Mesenteric fat pad (tissue), 1 donor: ENCODE data around the gene CDC34. TPM values are rescaled to one million over a fixed set of nuclear protein-coding genes. Genes with fewer than 3 reads are reported as not detected.

Source experiments
- DNase-seq: peaks from one replicate; pipeline ENCODE4 v3.0.0-alpha.2; 2020; ENCODE audit warnings: low spot score
- total RNA-seq: library from RNA; stranded (reverse); fragmentation: NEBNext Ultra II Directional; extraction: Animal tissue kit (Norgen Biotek cat#: 25700); gene quantifications from one replicate; pipeline ENCODE4 v1.2.1, GENCODE V29; 2021
- donor health status: DM: yes; HTN: yes; CAD: no.

The CDC34 gene
- total RNA-seq, 1 donor from 2014 or later: 53.7 TPM

DNA sequence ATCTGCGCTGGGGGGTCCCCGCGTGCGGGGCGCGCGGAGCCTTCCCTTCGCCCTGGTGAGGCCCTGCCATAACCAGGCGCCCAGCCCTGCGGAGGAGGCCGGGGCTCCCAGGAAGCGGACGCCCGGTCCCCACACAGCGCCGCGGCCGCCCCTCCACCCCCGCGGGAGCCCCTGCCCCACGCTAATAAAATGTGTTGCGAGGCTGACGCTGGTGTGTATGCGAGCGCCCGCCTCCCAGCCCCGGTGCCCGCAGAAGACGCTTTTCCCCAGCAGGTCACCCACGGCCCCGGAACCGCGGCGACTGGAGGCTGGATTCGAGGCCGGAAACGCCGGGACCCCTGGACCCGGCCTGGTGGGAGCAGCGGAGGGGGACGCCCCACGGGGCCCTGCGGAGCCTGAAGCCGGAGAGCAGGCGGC is 12.1 kb upstream of the CDC34 start:
- DNase-seq: no peak

DNA sequence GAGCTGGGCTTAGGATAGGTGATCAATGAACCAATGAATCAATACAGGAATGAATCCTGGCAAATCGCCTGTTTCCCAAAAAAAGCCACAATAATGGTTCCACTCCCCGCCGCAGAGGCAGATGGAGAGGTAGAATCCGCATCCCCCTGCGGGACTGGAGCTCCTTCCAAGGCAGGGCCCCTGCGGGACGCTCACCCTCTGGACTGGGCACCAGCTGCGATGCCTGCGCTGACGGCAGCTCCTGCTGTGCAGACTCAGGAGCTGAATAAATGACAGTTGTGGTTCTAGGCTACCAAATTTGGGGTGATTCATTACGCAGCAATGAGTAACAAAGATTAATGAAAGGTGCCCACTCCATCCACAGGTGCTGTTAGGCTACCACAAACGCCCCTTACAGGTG is 8.8 kb upstream of the CDC34 start:
- no peak for DNase-seq

DNA sequence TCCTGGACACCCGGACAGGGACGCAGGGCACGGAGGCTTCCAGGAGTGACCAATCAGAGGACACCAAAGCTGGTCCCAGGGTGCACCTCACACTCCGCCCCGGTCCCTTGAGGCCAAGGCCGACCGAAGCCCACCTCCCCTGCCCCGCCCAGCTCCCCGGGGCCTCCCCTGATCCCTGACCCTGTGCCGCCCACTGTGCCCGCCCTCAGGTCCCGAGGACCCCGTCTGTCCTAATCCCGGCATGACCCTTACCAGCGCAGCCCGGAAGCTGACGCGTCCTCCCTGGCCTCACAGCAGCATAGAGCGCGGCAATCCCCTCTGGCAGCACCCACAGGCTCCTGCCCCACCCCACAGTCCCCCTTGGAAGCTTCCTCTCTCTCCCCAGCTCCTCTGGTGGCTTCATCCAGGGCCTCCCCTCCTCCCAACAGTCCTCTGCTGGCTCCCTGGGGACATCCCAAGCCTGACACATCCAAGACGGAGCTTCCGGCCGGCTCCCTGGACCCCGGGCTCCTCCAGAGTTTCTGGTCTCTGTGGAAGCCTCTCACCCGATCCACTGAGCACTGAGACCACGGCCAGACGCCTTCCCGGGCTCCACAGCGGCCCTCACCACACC is 7.4 kb upstream of the CDC34 start:
- no peak for DNase-seq

DNA sequence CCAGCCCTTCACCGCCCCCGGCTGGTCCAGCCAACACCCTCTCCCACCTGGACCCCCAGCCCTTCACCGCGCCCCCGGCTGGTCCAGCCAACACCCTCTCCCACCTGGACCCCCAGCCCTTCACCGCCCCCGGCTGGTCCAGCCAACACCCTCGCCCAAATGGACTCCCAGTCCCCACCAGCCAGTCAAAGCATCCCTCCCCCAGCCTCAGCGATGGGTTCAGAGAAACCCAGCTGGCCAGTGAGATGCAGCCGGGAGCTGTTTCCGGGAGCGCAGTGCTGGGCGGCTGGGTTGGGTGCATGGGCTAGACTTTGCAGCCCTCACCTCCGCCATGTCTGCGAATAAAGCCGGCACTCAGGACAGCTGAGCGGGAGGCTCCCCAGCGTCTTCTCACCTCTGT is 6.5 kb upstream of the CDC34 start:
- no peak for DNase-seq

DNA sequence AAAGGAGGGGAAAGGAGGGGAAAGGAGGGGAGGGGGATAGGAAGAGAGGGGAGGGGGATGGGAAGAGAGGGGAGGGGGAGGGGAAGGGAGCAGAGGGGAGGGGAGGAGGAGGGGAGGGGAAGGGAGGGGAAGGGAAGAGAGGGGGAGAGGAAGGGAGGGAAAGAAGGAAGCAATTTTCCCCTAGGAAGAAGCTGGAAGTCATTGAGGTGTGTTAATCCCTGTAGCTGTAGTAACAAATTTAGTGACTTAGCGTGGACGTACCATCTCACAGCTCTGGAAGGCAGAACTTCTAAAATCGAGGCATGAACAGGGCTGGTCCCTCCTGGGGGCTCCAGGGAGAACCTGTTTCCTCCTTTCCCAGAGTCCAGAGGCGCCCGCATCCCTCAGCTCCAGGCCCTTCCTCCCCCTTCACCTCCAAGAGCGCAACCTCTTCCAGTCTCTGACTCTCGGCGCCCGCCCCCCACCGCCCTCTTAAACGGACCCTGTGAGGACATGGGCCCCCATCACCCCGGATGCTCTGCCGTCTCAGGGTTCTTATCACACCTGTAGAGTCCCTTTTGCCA is 5.6 kb upstream of the CDC34 start:
- DNase-seq: no peak

DNA sequence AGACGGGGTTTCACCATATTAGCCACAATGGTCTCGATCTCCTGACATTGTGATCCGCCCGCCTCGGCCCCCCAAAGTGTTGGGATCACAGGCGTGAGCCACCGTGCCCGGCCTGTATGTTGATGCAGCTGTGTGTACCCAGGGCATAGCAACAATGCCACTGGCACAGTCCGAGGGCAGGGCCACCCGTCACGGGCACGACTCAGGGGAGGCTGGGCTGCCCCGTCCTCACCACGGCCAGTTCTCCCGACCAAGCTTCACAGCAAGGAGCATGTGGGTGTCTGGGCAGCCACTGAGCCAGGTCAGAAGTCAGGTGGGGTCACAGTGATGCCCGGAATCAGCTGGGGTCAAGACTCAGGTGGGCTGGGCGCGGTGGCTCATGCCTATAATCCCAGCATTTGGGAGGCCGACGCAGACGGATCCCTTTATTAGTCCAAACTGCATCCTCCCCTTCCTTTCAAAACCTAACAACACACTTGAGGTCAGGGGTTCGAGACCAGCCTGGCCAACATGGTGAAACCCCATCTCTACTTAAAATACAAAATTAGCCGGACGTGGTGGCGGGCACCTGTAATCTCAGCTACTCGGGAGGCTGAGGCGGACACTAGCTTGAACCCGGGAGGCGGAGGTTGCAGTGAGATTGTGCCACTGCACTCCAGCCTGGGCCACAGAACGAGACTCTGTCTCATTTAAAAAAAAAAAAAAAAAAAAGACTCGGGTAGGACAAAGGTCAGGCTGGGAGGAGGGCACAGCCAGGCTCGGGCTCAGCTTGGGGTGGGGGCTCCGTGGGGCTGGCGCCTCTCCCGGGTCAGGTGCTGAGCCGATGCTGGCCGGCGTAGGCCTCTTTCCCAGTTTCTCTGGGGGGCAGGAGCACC is 1.2 kb upstream of the CDC34 start:
- no peak for DNase-seq

DNA sequence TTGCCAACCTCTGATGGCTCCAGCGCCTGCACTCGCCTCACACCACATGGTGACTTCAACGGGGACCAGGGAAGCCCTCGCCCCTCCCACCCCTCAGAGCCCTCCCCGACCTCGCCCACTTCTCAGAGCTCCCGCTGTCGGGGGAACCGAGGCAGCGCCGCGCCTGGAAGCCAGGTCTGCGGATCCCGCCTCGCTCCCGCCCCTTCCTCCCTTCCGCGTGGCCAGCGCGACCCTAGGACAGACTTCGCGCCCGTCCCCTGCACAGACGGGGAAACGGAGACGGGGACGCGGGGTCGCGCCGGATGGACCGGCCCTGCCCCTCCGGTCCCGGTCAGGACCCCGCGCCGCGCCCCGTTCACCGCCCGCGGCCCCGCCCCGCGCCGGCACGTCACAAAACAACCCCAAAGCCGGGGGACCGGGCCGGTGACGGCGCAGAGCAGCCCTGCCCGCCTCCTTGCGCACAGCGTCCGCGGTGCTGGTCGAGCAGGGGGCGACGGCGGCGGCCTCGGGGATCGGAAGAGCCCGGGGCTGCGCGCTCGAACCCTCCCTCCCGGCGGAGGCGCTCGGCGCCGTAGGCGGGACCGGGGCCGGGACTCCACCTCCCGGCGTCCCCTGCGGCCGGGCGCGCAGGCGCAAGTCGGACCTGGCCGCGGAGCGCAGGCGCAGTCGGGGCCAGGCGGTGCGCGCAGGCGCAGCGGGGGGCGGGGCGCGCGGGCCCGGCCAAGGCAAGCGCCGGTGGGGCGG is 379 bp upstream of the CDC34 start:
- peak; percentile 96 for DNase-seq

DNA sequence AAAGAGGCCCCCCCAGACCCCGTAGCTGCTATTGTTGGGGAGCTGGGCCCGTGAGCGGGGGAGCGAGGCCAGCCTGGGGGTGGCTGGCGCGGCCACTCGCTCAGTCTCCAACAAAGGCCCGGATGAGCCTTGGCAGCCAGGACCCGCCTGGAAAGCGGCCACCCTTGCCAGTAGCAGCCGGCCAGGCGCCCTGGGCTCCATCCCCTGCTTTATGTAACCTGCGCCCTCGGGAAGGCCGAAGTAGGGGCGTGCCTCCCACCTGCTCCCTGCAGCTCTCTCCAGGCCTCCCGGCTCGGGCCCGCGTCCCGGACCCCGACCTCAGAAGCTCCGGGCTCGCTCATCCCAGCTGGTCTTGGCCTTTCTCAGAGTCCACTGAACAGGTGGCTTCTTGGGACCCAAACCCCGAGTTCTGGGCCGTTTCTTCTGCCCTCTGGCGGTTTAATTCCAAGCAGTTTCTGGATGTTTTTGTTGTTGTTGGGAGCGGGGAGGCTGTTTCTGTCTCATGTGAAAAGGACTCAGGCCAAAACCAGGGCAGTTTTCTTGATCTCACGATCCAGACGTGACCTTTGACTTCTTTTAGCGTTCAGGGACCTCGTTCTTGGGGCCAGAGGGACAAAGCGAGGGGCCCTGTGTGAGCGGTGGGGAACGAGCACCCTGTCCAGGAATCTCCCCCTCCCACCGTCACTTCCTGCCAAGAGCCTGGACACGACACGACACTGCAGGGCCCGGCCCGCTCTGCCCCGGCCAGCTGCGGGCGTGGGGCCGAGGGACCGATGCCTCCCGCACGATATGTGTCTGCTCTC is 1.2 kb downstream of the CDC34 start:
- DNase-seq: no peak

DNA sequence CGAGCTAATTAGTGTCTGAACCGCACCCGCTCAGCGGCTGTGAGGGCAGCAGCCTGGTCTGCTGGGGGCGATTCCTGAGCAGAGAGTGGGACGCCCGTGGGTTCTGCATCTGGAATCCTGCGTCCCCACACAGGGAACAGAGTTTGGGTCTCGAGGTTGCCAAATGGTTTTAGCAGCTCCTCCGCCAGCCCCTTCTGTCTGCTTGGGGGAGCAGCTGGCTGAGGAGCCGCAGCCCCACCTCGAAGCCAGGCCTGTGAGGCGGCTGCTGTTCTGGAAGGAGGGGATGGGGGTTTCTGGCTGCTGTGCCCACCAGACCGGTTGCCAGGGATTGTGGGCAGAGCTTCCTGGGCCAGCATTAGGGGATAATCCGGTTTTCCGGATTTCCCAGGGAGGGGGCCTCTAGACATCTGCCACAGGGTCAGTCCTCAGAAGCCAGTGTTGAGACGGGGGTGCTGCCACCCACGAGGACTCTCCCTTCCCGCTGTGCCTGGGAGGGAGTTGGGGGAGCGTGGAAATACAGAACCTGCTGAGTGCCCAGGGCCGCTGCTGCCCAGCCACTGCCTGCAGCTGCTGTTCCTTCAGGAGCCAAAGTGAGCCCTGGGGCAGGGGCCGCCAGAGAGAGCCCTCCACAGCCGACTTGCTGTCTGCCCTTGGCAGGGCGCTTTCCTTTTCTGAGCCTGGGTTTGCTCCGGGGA is 2.0 kb downstream of the CDC34 start:
- no peak for DNase-seq

DNA sequence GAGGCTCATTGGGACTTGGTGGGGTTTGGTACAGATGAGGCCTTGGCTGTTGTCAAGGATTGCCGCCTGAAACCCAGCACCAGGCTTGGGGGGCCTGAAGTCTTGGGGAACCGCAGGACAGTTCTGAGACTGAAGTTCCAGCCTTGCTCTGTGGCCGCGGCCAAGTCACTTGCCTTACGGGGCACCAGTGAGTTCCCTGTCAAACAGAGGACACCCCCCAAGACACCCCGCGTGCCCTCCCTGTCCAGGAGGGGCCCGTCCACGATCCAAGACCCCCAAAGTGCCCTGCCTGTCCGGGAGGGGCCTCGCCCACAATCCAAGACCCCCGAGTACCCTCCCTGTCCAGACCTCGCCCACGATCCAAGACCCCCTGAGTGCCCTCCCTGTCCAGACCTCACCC is 2.5 kb downstream of the CDC34 start:
- no peak for DNase-seq

DNA sequence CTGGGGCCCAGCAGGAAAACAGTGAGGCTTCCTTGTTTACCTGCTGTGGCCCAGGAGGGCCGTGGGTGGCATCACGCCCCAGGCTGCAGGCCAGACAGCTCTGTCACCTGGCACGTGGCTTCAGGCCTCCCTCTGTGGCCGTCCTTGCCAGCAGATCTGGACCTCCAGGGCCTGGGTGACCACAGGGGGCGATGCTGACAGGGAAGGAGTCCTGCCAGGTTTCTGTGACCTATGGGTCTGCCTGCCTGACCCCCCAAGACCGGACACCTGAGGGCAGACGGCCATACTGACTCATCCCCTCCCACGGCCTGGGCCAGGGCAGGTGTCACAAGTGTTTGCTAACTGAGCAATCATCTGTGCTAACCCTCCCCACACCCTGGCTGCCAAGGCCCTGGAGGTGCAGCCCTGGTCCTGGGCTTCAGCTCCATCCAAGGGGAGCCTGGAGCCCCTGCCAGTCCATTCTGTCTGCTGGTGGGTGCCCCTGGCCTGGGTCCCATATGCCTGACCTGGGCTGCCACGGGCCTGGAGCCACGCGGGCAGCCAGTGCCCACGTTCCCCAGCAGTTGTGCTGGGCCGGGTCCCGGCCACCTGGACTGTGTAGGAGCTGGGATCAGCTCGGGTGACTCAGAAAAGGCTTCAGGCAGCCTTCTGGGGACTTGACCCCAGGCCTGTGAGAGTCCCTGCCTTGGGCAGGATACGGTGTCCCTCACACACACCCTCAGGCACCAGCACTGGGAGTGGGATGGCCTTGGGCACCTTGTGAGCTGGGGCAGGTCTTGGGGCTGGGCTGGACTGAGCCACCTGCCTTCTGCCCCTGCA is 3.7 kb downstream of the CDC34 start:
- no peak for DNase-seq

DNA sequence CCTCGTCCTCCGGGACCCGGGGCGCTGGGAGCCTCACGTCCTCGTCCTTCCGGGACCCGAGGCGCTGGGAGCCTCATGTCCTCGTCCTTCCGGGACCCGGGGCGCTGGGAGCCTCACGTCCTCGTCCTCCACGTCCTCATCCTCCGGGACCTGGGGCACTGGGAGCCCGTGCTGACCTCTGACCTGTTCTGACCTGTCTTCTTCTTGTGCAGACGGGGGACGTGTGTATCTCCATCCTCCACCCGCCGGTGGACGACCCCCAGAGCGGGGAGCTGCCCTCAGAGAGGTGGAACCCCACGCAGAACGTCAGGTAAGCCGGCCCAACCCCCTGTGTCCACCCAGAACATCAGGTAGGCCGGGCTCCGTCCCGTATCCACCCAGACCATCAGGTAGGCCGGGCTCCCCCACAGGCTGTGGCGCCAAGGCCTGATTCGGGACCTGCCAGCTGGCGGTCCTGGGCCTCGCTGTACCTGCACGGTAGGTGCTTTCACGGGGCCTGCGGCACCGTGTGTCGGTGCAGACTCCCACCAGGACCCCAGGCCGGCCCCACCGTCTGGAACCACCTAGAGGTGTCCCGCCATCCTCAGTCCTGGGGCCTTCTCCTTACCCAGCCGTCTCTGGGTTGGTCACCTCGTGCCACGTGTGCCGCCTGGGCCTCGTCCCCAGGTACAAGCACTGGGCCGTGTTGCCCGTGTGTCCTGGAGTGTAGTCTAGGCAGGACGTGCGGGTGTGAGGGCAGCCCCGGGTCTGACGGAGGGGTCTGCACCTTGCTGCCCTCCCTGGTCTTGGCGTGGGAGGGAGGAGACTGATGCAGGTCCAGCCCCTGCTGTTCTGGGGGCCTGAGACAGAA is 4.7 kb downstream of the CDC34 start:
- DNase-seq: no peak

DNA sequence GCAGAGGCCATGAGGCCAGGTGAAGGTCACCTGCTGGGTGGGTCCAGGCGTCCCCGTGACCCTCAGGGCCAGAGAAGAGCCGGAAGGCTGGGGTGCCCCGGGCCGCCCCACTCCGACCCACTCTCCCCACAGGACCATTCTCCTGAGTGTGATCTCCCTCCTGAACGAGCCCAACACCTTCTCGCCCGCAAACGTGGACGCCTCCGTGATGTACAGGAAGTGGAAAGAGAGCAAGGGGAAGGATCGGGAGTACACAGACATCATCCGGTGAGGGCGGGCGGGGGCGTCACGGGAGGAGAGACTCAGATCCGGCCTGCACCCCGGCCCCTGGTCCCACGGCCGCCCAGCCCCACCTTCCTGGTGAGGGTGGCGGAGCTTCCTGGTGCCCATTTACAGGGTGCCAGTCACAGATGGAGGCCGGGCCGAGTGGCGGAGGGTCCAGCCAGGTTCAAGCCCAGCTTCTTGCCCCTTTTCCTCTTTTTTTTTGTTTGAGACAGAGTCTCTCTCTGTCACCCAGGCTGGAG is 5.4 kb downstream of the CDC34 start:
- no peak for DNase-seq

DNA sequence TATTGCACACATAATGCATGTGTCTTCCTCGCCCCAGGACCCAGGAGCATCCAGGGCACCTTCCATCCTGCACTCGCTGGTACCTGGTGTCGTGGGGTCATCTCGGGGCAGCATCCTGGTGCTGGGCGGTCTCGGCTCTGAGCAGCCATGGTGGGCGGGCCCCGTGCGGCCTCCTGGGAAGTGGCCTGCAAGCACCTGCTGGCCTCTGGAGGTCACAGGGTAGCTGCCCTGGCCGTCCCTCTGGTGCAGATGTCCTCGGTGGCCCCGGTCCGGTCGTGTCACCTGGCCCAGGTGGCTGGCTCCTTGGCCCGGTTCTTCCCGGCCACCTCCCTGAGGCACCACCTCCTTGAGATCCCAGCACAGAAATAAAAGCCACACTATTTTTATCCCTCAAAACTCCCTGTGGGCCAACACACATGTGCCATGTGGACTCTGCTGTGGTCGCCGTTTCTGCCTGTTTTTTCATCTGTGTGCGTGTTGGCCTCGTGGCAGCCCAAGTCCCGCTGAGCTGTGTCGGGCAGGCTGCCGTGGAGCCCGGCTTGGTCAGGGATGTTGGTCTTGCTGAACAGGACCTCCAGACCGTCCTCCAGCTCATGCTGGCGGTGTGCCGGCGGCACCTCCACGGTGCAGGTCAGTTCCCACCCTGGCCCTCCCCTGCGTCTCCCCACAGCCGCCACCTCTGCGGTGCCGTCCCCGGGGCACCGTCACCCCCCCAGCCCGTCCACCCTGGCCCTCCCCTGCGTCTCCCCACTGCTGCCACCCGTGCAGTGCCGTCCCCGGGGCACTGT is 7.3 kb downstream of the CDC34 start:
- DNase-seq: no peak

DNA sequence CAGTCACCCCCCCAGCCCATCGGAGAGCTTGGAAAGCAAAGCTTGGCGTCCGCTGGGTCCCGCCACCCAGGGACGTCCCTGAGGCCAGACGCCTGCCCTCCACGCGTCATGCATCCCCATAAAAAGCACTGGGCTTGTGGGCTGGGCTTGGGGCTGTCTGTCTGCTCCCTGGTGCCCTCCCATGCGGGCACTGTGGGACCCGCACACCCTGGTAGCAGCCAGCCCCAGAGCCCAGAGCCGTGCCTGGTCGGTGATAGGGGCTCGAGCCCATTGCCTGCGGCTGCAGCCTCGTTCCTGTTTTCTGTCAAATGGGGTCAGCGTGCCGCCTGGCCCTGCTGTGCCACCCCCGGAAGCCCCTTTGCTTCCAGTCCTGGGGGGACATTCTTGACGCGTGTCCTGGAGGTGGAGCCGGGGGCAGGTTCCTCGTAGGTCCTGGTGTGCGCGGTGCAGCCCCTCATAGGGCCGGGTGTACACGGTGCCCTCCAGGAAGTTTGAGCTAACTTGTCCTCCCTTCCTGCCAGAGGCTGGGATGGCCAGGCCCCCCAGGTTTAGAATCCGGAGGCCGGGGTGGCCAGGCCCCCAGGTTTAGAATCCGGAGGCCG is 8.0 kb downstream of the CDC34 start:
- no peak for DNase-seq

DNA sequence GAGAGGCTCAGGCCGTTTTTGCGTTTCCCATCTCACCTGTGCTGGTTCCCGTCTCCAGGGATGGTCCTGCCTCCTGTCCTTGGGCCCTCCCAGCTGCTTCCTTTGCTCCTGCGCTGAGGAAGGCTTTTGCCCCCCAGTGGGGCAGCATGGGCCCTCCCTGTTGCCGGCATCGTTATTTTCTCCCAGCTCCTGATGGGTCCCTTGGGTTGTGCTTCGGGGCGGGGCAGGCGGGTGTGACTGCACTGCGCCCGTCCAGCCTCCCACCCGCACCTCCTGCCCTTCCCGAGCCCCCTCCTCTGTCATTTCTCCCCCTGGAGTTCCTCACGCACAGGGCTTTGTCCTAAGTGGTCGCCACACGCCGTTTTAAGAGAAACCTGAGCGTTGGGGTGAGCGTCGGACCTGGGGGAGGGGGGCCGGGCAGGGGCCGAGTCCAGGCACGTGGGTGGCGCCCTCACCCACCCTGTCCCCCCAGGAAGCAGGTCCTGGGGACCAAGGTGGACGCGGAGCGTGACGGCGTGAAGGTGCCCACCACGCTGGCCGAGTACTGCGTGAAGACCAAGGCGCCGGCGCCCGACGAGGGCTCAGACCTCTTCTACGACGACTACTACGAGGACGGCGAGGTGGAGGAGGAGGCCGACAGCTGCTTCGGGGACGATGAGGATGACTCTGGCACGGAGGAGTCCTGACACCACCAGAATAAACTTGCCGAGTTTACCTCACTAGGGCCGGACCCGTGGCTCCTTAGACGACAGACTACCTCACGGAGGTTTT is 9.5 kb downstream of the CDC34 start:
- no peak for DNase-seq
